GM12878 (cell line): ENCODE results near the gene ALOX12. TPM values are rescaled to one million over a fixed set of nuclear protein-coding genes. Genes with fewer than 3 reads are reported as not detected.

Experiments
- ATAC-seq: fragments of 200-7000 bp; cut with Tn5 transposase; 3 replicates; pipeline ENCODE4 v1.9.1; 2020; ENCODE audit warnings: mild to moderate bottlenecking, moderate library complexity
- BruUV-seq: library from RNA; stranded (reverse); fragments of 400-500 nt; replicated peaks from 2 replicates; lab custom pipeline; 2021; lab: Mats Ljungman, UMichigan
- CTCF ChIA-PET: fragments of 300-600 bp; sonication (Branson Sonifier 250); formaldehyde crosslinking; extraction: SDS; loops from one replicate; lab custom pipeline; 2021; ENCODE audit warnings: inconsistent platforms; lab: Yijun Ruan, JAX
- POLR2A ChIA-PET: fragments of 350-600 bp; formaldehyde crosslinking; extraction: SDS; loops from one replicate; lab custom pipeline; 2021; ENCODE audit warnings: inconsistent platforms; lab: Charles Lee
- RAD21 ChIA-PET: fragments of 300-600 bp; sonication (Branson Sonifier 250); formaldehyde crosslinking; loops from one replicate; lab custom pipeline; 2023; ENCODE audit warnings: antibody characterized with exemption; ENCODE audit not compliant: unreplicated experiment; lab: Charles Lee
- SMC1A ChIA-PET: fragments of 300-600 bp; sonication (Branson Sonifier 250); formaldehyde crosslinking; loops from one replicate; lab custom pipeline; 2023; ENCODE audit not compliant: unreplicated experiment, uncharacterized antibody; lab: Charles Lee
- DNase-seq: peaks from one replicate; pipeline ENCODE4 v3.0.0-alpha.2; 2011; ENCODE audit warnings: low read depth, low spot score
- FAIRE-seq: peaks from 3 replicates; lab custom pipeline; 2011; peaks lifted over from hg19 to GRCh38; lab: Jason Lieb, UNC
- H2AFZ ChIP-seq: 2 replicates; pipeline ENCODE4 v1.6.0; 2011; ENCODE audit warnings: low read depth, low read length, control low read depth; ENCODE audit not compliant: control insufficient read depth
- H3K27ac ChIP-seq: 2 replicates; pipeline ENCODE4 v1.5.1; 2011; ENCODE audit warnings: control low read depth; ENCODE audit not compliant: control insufficient read depth, insufficient read depth
- H3K27me3 ChIP-seq, 2 experiments: replicated peaks in 1 of 2; 2 replicates each; pipeline versions ENCODE4 v1.6.0 to v1.6.1; 2011; ENCODE audit warnings: low read length in 1 of 2; ENCODE audit not compliant: control insufficient read depth in 2 of 2, insufficient read depth in 2 of 2
- H3K36me3 ChIP-seq, 2 experiments: 2 replicates each; pipeline ENCODE4 v1.5.1; 2011; ENCODE audit warnings: low read length in 1 of 2; ENCODE audit not compliant: control insufficient read depth in 2 of 2, insufficient read depth in 2 of 2
- H3K4me1 ChIP-seq: 2 replicates; pipeline ENCODE4 v1.6.1; 2011; ENCODE audit warnings: mild to moderate bottlenecking, low read length, moderate library complexity, mixed read lengths; ENCODE audit not compliant: control insufficient read depth, insufficient read depth
- H3K4me2 ChIP-seq: 2 replicates; pipeline ENCODE4 v1.6.0; 2011; ENCODE audit warnings: control low read depth; ENCODE audit not compliant: control insufficient read depth, insufficient read depth
- H3K4me3 ChIP-seq: fragments of 200-600 bp; sonication (generic); 2 replicates; pipeline ENCODE4 v1.5.1; 2016
- H3K79me2 ChIP-seq: 2 replicates; pipeline ENCODE4 v1.6.0; 2011; ENCODE audit warnings: low read length; ENCODE audit not compliant: control insufficient read depth, insufficient read depth
- H3K9ac ChIP-seq: 2 replicates; pipeline ENCODE4 v1.8.0; 2011; ENCODE audit warnings: low read length, control low read depth, mixed read lengths; ENCODE audit not compliant: control insufficient read depth, insufficient read depth
- H3K9me3 ChIP-seq: replicated peaks from 3 replicates; pipeline ENCODE4 v1.5.1; 2011; ENCODE audit warnings: mild to moderate bottlenecking, low read length; ENCODE audit not compliant: control insufficient read depth, insufficient read depth
- H4K20me1 ChIP-seq: 2 replicates; pipeline ENCODE4 v1.6.0; 2011; ENCODE audit not compliant: control insufficient read depth, insufficient read depth
- CBX5 ChIP-seq: sonication (generic); IDR thresholded peaks from 2 replicates; pipeline ENCODE4 v1.6.1; 2016; ENCODE audit warnings: low read depth, moderate library complexity, mild to moderate bottlenecking, inconsistent platforms
- EED ChIP-seq: sonication (generic); IDR thresholded peaks from 2 replicates; pipeline ENCODE4 v1.6.1; 2016; ENCODE audit warnings: antibody characterized with exemption, low read depth
- EP300 ChIP-seq, 2 experiments: fragments of 150-350 bp in 1 of 2; IDR thresholded peaks; 2 replicates each; pipeline ENCODE4 v1.6.1; 2011 to 2012; ENCODE audit warnings: low read depth in 2 of 2, low read length in 2 of 2, borderline replicate concordance in 1 of 2, improper control_type of control experiment in 1 of 2, inconsistent platforms in 1 of 2; ENCODE audit not compliant: control insufficient read depth in 1 of 2
- ESRRA ChIP-seq: IDR thresholded peaks from 2 replicates; pipeline ENCODE4 v1.6.1; 2012; ENCODE audit warnings: mild to moderate bottlenecking, low read length, improper control_type of control experiment
- HCFC1 ChIP-seq: fragments of 150-350 bp; IDR thresholded peaks from 2 replicates; pipeline ENCODE4 v1.6.1; 2014; ENCODE audit warnings: low read length
- KAT2A ChIP-seq: conservative IDR thresholded peaks from 2 replicates; pipeline ENCODE4 v1.6.1; 2011; ENCODE audit warnings: low read depth, low read length; ENCODE audit not compliant: control insufficient read depth
- PML ChIP-seq: IDR thresholded peaks from 2 replicates; pipeline ENCODE4 v1.6.1; 2012; ENCODE audit warnings: low read length, inconsistent platforms
- POLR2AphosphoS5 ChIP-seq: IDR thresholded peaks from 2 replicates; pipeline ENCODE4 v1.6.1; 2011; ENCODE audit warnings: mild to moderate bottlenecking, low read length, inconsistent platforms
- SIX5 ChIP-seq: IDR thresholded peaks from 2 replicates; pipeline ENCODE4 v1.6.1; 2011; ENCODE audit warnings: mild to moderate bottlenecking, low read depth, low read length, moderate library complexity; ENCODE audit not compliant: severe bottlenecking
- SP1 ChIP-seq: IDR thresholded peaks from one replicate; pipeline ENCODE4 v1.6.1; 2011; ENCODE audit warnings: low read depth, low read length
- SPI1 ChIP-seq: IDR thresholded peaks from 2 replicates; pipeline ENCODE4 v1.6.1; 2011; ENCODE audit warnings: low read depth, mild to moderate bottlenecking, low read length, moderate library complexity, borderline replicate concordance; ENCODE audit not compliant: insufficient read depth
- TCF7 ChIP-seq: IDR thresholded peaks from 2 replicates; pipeline ENCODE4 v1.6.1; 2014; ENCODE audit warnings: antibody characterized with exemption, borderline replicate concordance
- YBX1 ChIP-seq: fragments of 450-650 bp; IDR thresholded peaks from 2 replicates; pipeline ENCODE4 v1.6.1; 2016; ENCODE audit warnings: antibody characterized with exemption
- WGBS: methylation state at CpG from one replicate; pipeline ENCODE4 v1.1.6; 2016; ENCODE audit warnings: low lambda C conversion rate; ENCODE audit not compliant: insufficient replicate concordance, insufficient coverage; ENCODE audit errors: missing lambda C conversion rate; 5-methylcytosine and 5-hydroxymethylcytosine counted together
- in situ Hi-C: fragments of 300-500 bp; cut with MboI; formaldehyde crosslinking; loops from 9 replicates; pipeline ENCODE4 v1.14.3; 2018; ENCODE audit warnings: mixed read lengths
- intact Hi-C: fragments of 100-400 bp; cut with micrococcal nuclease; formaldehyde crosslinking; loops from one replicate; pipeline ENCODE4 v1.14.2; 2022; ENCODE audit not compliant: unreplicated experiment
- polyA plus RNA-seq, 11 experiments: library from polyadenylated mRNA; depleted of rRNA in 4 of 11; unstranded in 6 of 11; stranded (reverse) in 5 of 11; fragments of >200 nt; fragmentation: Nextera tagmentation in 4 of 11; fragmentation: Illumina TruSeq in 1 of 11; extraction: Ambion mirVana in 4 of 11; extraction: Trizol in 1 of 11; gene quantifications; 1 replicate in 1 of 11; 2 replicates in 10 of 11; pipeline versions ENCODE4 v1.2.1 to v1.2.3, GENCODE V29; 2011 to 2016; ENCODE audit warnings: inconsistent platforms in 2 of 11, missing spikeins in 2 of 11, low read depth in 1 of 11
- total RNA-seq, 4 experiments: library from RNA; depleted of rRNA in 3 of 4; stranded (reverse); fragments of >200 nt in 3 of 4; fragmentation: Illumina TruSeq in 1 of 4; extraction: Trizol in 1 of 4; gene quantifications; 2 replicates each; pipeline versions ENCODE4 v1.2.1 to v1.2.3, GENCODE V29; 2013 to 2021
- TF ChIP-seq, protein P1 (sequence below): fragments of 450-650 bp; IDR thresholded peaks from 2 replicates; pipeline ENCODE4 v1.6.1; 2016; ENCODE audit warnings: mild to moderate bottlenecking
- TF ChIP-seq, protein P2 (sequence below): fragments of 450-650 bp; IDR thresholded peaks from 2 replicates; pipeline ENCODE4 v1.6.1; 2017; ENCODE audit warnings: mild to moderate bottlenecking

ALOX12 gene
- total and polyA plus RNA-seq, 10 of the 15 experiments (the other 5 are each of a cell fraction or from before 2014, with no cell fraction given) = 0.23 to 0.82 (median 0.58) TPM; not detected in 6

DNA sequence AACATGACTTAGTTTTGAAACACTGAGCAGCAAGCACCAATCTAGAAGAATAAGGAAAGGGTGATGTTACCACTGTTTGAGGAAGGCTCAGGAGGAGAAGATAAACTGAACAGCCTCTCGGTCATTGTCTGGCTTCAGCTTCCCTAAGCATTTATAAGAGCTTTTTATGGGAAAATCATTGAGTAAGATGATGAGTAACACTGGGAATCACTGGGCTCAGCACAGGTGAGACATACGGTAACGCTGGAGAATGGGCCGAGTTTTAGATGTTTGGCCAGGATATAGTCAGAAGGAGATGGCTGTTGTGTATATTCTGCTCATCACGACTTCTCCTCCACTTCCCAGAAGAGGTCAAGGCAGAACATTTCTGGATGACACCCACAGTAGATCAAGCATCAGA, 42.2 kb upstream of the ALOX12 start:
- no TSS peak for BruUV-seq
- FAIRE-seq = no peak
- CTCF ChIA-PET = no interaction called here

More for the DNA sequence above, 42.2 kb upstream of the ALOX12 start:
- Histone ChIP-seq H3K9ac (no peak overlapping the region), H3K27me3 (no peaks in the 10 kb centered on the region), H3K4me3 (no peak overlapping the region), H4K20me1 (no peaks in the 10 kb centered on the region), H3K4me2 (no peak overlapping the region), H3K9me3 (no peaks in the 10 kb centered on the region), H3K4me1 (no peaks in the 10 kb centered on the region), H3K27ac (no peak overlapping the region), H3K36me3 (no peaks in the 10 kb centered on the region), H2AFZ (no peak overlapping the region), H3K79me2 (no peaks in the 10 kb centered on the region)
- ATAC-seq (no peak), DNase-seq (no peak)
- POLR2A ChIA-PET = no interaction called here
- intact Hi-C loops = no loop called here
- RAD21 ChIA-PET = no interaction called here
- TF ChIP-seq TCF7 (no peak), POLR2AphosphoS5 (no peak), ESRRA (no peak), EP300 (IDR thresholded peaks at IDR 0.05; ENCODE audit: borderline replicate concordance in 1 of 2, control insufficient read depth in 1 of 2, low read depth in 2 of 2, low read length in 2 of 2) (no peak), KAT2A (no peak), SP1 (no peak), HCFC1 (no peak), SPI1 (no peak), YBX1 (no peak), EED (no peak), SIX5 (no peak), CBX5 (no peak), PML (no peak)
- TF ChIP-seq, protein P1, sequence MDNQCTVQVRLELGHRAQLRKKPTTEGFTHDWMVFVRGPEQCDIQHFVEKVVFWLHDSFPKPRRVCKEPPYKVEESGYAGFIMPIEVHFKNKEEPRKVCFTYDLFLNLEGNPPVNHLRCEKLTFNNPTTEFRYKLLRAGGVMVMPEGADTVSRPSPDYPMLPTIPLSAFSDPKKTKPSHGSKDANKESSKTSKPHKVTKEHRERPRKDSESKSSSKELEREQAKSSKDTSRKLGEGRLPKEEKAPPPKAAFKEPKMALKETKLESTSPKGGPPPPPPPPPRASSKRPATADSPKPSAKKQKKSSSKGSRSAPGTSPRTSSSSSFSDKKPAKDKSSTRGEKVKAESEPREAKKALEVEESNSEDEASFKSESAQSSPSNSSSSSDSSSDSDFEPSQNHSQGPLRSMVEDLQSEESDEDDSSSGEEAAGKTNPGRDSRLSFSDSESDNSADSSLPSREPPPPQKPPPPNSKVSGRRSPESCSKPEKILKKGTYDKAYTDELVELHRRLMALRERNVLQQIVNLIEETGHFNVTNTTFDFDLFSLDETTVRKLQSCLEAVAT = no peak
- TF ChIP-seq, protein P2, sequence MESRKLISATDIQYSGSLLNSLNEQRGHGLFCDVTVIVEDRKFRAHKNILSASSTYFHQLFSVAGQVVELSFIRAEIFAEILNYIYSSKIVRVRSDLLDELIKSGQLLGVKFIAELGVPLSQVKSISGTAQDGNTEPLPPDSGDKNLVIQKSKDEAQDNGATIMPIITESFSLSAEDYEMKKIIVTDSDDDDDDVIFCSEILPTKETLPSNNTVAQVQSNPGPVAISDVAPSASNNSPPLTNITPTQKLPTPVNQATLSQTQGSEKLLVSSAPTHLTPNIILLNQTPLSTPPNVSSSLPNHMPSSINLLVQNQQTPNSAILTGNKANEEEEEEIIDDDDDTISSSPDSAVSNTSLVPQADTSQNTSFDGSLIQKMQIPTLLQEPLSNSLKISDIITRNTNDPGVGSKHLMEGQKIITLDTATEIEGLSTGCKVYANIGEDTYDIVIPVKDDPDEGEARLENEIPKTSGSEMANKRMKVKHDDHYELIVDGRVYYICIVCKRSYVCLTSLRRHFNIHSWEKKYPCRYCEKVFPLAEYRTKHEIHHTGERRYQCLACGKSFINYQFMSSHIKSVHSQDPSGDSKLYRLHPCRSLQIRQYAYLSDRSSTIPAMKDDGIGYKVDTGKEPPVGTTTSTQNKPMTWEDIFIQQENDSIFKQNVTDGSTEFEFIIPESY = no peak
- 39% methylated on average over 5 of the region's 5 CpGs for WGBS
- in situ Hi-C loops = no loop called here
- SMC1A ChIA-PET = interaction anchor here (1.5 kb wide), 1 partner anchor 10 kb away, joined by 3 read pairs; no protein-coding TSS in a partner anchor
